ENCODE measurements around the gene PTPN9.

Gene PTPN9

DNA sequence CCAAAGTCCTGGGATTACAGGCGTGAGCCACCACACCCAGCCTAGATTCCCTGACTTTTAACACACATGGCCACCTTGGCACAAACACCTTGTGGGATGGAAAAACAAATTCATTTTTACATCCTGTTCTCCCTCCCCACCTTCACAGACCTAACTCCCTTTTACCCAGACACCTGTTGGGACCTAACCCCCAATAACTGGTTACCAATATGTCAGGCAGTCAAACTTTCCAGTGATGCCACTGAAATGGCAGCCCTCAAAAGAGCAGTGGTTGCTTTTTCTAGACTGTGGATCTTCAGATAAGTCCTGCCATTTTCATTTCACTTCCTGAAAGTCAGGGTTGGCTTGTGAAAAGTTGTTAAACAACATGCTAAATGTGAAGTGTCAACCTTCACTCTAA is 162.5 kb downstream of the PTPN9 start:
- no peak for DNase-seq (ENCODE audit: low read depth)

Data from amniotic epithelial cell (primary cell).